Effector memory CD8-positive, alpha-beta T cell (primary cell): ENCODE measurements around the gene POLD2.

ENCODE experiments used
- ATAC-seq: fragments of 150-1000 bp; cut with Tn5 transposase; replicated peaks from 2 replicates; pipeline ENCODE4 v1.10.0; 2021; ENCODE audit warnings: mild to moderate bottlenecking, moderate library complexity
- DNase-seq, 3 experiments: peaks; one replicate each; pipeline ENCODE4 v3.0.0; 2021
- H3K27ac Mint-ChIP-seq, 2 donors: one replicate each; pipeline ENCODE4 v1.8.0; 2022; ENCODE audit warnings: mild to moderate bottlenecking in 2 of 2, mixed read lengths in 2 of 2, moderate library complexity in 2 of 2
- H3K27me3 Mint-ChIP-seq, 2 donors: one replicate each; pipeline ENCODE4 v1.8.0; 2022; ENCODE audit warnings: mixed read lengths in 2 of 2
- H3K36me3 Mint-ChIP-seq: one replicate; pipeline ENCODE4 v1.8.0; 2022; ENCODE audit warnings: mild to moderate bottlenecking, moderate library complexity, mixed read lengths; ENCODE audit not compliant: insufficient read depth
- H3K4me1 Mint-ChIP-seq, 2 donors: one replicate each; pipeline ENCODE4 v1.8.0; 2022; ENCODE audit warnings: low read depth in 2 of 2, mixed read lengths in 2 of 2
- H3K4me3 Mint-ChIP-seq, 2 donors: one replicate each; pipeline ENCODE4 v1.8.0; 2022; ENCODE audit warnings: mild to moderate bottlenecking in 2 of 2, mixed read lengths in 2 of 2, moderate library complexity in 2 of 2
- H3K9me3 Mint-ChIP-seq, 2 donors: one replicate each; pipeline ENCODE4 v1.8.0; 2022; ENCODE audit warnings: mixed read lengths in 2 of 2

The POLD2 gene

DNA sequence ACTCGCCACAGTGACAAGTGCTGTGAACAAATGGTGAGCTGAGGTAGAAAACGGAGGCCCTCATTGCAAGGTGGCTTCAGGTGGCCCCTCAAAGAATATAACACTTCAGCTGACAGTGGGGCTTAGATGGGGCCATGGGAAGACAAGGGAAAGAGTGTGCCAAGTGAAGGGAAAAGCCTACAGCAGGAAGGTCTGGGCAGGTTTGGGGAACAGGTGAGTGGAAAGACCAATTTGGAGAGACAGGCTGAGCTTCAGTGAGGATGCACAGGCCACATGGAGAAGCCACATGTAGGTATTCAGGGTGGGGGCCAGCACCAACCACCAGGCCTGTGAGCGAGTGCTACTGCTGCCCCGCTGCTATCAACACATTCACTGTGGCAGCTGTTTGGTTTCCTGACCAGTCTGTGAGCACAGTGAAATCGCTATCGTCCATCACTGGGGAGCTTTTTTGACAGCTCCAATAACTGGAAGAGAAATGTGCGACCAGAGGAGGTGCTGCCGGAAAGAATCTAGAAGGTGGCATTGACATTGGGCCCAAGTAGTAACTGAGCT, 3.4 kb downstream of the POLD2 start:
- ATAC-seq: no peak

DNA sequence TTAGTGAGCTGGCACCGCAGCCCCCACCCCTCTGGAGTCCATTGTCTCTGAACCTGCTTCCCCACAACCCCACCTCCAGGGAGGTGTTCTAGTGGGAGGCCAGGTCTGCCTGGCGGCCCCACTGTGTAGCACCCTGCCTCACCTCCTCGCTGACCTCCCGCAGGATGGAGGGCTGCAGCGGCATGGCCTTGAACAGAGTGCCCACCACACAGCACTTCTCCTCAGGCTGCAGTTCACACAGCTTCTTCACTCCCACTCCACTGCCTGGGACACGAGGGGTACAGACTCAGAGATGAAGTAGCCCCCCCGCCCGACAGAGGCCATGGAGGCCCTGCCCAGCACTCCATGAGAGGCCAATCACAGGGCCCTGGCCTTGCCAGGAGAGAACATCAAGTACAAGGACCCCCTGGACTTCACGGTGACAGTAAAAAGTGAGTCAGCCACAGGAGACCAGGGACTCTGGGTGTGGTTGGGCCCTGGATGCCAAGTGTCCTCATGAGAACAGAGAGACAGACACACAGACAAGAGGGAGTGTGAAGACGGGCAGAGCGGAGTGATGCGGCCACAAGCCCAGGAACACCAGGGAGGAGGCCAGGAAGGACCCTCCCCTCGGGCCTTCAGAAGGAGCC, 5.4 kb downstream of the POLD2 start:
- DNase-seq (no peak), ATAC-seq (no peak)
- peaks cover 10% of the 10 kb centered on the region in 2 donors for H3K4me1 Mint-ChIP-seq
- H3K4me3 Mint-ChIP-seq: no peak overlapping the region
- no peak overlapping the region for H3K27ac Mint-ChIP-seq
- H3K27me3 Mint-ChIP-seq: no peaks in the 10 kb centered on the region
- no peaks in the 10 kb centered on the region for H3K9me3 Mint-ChIP-seq
- H3K36me3 Mint-ChIP-seq: no peaks in the 10 kb centered on the region

More for the DNA sequence above, 3.4 kb downstream of the POLD2 start:
- no peaks in the 10 kb centered on the region for H3K9me3 Mint-ChIP-seq
- H3K27me3 Mint-ChIP-seq: no peaks in the 10 kb centered on the region
- H3K4me1 Mint-ChIP-seq: peaks cover 16 to 19% of the 10 kb centered on the region in 2 donors
- H3K27ac Mint-ChIP-seq: no peak overlapping the region
- peaks cover 15% of the 10 kb centered on the region for H3K36me3 Mint-ChIP-seq
- DNase-seq: no peak
- H3K4me3 Mint-ChIP-seq: no peak overlapping the region

DNA sequence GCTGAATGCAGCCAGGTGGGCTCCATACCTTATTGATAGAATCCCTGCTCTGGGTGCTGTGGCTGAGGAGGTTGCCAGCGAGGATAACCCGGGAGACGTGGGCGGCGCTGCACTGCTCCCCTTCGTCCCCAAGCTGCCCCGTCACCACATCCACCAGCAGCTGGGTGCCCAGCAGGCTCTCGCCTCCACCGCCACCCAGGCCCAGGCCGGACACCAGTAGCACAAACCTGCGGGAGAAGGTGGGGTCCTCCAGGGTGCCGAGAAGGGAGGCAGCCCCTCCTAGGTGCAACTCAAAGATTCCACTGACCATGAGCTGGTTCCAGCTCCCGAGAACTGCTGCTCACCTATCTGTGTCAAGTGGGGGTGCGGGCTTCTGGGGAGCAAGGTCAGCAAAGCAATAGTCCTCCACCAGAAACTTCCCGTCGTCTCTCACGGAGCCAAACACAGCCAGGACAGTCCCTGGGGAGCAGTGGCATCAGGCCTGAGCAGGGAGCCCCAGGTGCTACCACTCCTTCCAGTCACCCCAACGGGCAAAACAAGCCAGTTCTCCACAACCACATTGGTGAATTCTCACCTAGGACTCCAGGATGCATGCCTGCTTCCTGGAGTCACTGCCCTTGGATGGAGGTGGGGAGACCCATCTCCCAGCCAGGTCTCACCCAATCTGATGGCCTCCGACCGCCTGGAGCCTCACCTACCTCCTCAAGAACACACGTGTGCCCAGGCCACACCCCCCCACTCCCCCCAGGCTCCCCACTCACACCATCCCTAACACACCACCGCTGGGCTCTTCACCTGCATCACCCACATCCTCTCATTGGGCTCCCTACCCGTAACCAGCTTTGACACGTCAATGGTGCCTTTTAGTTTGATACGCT, 6.3 kb downstream of the POLD2 start:
- H3K36me3 Mint-ChIP-seq: no peaks in the 10 kb centered on the region
- no peaks in the 10 kb centered on the region for H3K9me3 Mint-ChIP-seq
- no peak overlapping the region for H3K27ac Mint-ChIP-seq
- no peak for ATAC-seq
- H3K4me1 Mint-ChIP-seq: peaks cover 5% of the 10 kb centered on the region in 2 donors
- no peaks in the 10 kb centered on the region for H3K27me3 Mint-ChIP-seq
- no peak overlapping the region for H3K4me3 Mint-ChIP-seq
- no peak for DNase-seq

DNA sequence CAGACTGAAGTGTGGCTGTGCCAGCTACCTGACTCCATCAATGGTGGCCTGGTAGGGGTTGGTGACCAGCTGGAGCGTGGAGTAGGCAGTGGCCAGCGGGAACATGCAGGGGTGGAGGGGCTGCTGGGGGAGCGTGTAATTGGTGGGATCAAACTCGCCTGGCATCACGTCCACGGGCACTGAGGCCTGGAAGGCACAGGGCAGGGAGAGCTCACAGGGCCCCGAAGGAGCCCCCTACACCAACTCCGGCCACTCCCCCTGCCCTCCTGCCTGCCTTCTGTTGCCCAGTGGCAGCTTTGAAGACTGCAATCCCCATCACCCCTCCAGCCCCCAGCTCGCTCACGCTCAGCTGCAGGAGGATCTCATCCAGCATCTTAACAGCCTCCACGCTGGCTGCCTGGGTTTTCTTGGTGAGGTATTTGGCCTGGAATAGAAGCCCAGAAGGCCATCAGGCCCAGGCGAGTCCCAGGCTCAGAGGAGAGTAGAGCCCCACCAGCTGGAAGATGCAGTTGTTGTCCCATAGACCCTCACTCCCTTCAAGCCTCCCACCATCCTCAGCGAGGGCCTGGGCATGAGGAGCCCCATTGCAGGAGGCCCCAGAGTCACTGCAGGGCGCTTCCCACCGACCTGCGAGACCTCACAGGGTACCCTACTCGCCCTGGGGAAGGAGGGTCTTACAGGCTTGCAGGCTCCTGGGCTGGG, 7.1 kb downstream of the POLD2 start:
- peaks cover 5% of the 10 kb centered on the region in 2 donors for H3K4me1 Mint-ChIP-seq
- no peaks in the 10 kb centered on the region for H3K27me3 Mint-ChIP-seq
- H3K9me3 Mint-ChIP-seq: no peaks in the 10 kb centered on the region
- ATAC-seq: no peak
- H3K27ac Mint-ChIP-seq: no peak overlapping the region
- H3K4me3 Mint-ChIP-seq: no peak overlapping the region
- DNase-seq: no peak
- no peaks in the 10 kb centered on the region for H3K36me3 Mint-ChIP-seq

DNA sequence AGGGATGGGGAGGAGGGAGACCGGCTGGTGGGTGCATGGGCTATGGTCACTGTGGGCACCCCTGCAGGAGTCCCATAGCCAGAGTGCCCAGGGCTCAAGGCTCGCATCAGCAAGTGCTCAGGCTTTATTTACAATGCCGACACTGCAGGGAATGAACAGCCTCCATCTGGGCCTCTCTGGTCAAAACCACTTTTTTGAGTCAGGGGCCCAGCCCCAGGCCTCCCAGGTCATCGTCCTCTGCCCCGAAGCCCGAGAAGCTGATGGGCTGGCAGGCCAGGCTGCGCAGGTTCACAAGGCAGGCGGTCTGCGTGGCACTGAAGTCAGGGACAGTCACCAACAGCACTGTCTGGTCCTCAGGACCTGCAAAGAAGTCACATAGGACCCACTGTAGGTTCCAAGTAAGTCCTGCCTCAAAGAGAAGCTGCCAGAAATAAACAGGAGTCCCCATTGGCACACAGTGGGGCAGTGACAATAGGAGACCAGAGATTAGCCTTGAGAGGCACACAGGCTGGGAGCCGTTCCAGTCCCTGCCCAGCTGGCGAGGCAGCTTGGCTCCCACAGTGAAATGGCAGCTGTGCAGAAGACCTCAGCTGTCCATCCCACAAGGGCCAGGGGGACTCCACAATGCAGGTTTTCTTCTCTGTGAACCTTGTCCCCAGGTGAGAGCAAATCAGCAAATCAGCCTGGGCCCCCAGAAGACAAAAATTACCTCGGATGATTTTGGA, 8.6 kb downstream of the POLD2 start:
- ATAC-seq (no peak), DNase-seq (no peak)
- H3K9me3 Mint-ChIP-seq: no peaks in the 10 kb centered on the region
- H3K27ac Mint-ChIP-seq: no peak overlapping the region
- H3K4me1 Mint-ChIP-seq: peaks cover under 1 to 5% of the 10 kb centered on the region in 2 donors
- no peak overlapping the region for H3K4me3 Mint-ChIP-seq
- no peaks in the 10 kb centered on the region for H3K36me3 Mint-ChIP-seq
- no peaks in the 10 kb centered on the region for H3K27me3 Mint-ChIP-seq

DNA sequence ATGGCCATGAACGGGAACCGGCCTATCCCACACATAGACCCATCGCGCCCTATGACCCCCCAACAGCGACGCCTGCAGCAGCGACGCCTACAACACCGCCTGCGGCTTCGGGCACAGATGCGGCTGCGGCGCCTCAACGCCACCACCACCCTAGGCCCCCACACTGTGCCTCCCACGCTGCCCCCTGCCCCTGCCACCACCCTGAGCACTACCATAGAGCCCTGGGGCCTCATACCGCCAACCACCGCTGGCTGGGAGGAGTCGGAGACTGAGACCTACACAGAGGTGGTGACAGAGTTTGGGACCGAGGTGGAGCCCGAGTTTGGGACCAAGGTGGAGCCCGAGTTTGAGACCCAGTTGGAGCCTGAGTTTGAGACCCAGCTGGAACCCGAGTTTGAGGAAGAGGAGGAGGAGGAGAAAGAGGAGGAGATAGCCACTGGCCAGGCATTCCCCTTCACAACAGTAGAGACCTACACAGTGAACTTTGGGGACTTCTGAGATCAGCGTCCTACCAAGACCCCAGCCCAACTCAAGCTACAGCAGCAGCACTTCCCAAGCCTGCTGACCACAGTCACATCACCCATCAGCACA, 9.5 kb downstream of the POLD2 start:
- Mint-ChIP-seq H3K27me3 (peaks cover 0 to 1% of the 10 kb centered on the region in 2 donors), H3K9me3 (no peaks in the 10 kb centered on the region), H3K4me3 (no peak overlapping the region), H3K36me3 (no peaks in the 10 kb centered on the region), H3K4me1 (peaks cover 0 to 5% of the 10 kb centered on the region in 2 donors), H3K27ac (peak overlapping the region in 1 of 2 donors; percentile 11)
- no peak for ATAC-seq
- DNase-seq: no peak

DNA sequence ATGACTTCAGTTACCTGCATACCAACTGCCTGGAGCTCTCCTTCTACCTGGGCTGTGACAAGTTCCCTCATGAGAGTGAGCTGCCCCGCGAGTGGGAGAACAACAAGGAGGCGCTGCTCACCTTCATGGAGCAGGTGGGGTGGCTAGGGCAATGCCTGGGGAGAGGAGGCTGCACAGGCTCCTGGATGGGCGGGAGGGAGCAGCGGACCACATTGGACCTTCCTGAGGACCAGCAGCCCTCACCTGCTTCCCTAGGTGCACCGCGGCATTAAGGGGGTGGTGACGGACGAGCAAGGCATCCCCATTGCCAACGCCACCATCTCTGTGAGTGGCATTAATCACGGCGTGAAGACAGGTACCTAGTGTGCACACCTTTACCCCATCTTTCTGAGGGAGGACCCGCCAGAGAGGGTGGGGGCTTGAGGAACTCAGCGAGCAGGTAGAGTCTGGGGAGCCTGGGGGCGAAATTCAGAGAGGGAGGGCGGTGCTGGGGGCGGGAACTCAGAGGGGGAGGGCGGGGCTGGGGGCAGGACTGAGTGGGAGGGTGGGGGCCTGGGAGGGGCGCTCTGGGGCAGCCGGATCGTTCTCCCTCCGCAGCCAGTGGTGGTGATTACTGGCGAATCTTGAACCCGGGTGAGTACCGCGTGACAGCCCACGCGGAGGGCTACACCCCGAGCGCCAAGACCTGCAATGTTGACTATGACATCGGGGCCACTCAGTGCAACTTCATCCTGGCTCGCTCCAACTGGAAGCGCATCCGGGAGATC, 10.2 kb downstream of the POLD2 start:
- peaks cover 0 to 4% of the 10 kb centered on the region in 2 donors for H3K4me1 Mint-ChIP-seq
- no peaks in the 10 kb centered on the region for H3K36me3 Mint-ChIP-seq
- H3K9me3 Mint-ChIP-seq: no peaks in the 10 kb centered on the region
- H3K27me3 Mint-ChIP-seq: peaks cover 0 to 8% of the 10 kb centered on the region in 2 donors
- no peak for ATAC-seq
- no peak overlapping the region for H3K27ac Mint-ChIP-seq
- DNase-seq: no peak
- no peak overlapping the region for H3K4me3 Mint-ChIP-seq

DNA sequence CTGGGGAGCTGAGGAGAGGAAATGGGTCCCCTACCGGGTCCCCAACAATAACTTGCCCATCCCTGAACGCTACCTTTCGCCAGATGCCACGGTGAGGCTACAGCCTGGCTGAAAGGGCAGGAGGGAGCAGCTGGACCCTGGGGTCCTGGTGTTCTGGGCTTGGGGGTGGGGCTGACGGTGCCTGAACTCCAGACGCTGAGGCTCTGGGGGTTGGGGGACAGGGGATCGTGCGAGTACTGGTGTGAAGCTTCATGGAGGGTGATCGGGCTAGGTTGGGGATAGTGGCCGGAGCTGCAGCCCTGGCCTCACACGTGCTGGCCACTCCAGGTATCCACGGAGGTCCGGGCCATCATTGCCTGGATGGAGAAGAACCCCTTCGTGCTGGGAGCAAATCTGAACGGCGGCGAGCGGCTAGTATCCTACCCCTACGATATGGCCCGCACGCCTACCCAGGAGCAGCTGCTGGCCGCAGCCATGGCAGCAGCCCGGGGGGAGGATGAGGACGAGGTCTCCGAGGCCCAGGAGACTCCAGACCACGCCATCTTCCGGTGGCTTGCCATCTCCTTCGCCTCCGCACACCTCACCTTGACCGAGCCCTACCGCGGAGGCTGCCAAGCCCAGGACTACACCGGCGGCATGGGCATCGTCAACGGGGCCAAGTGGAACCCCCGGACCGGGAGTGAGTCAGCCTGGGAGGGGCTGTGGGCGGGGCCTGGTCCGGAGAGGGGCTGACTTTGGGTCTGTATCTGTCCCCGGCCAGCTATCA, 10.9 kb downstream of the POLD2 start:
- Mint-ChIP-seq H3K9me3 (no peaks in the 10 kb centered on the region), H3K4me3 (no peak overlapping the region)
- DNase-seq: no peak

DNA sequence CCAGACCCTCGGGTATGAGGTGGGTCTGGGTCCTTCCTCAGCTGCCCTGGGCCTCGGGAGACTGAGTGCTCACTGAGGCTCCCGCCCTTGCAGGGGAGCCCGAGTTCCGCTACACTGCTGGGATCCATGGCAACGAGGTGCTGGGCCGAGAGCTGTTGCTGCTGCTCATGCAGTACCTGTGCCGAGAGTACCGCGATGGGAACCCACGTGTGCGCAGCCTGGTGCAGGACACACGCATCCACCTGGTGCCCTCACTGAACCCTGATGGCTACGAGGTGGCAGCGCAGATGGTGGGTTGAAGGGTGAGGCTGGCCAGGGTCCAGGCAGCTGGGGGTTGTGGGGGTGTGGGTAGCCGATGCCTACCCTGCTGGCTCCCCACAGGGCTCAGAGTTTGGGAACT, 11.6 kb downstream of the POLD2 start:
- Mint-ChIP-seq H3K4me1 (no peaks in the 10 kb centered on the region), H3K9me3 (no peaks in the 10 kb centered on the region), H3K36me3 (no peaks in the 10 kb centered on the region), H3K27ac (no peak overlapping the region), H3K4me3 (no peak overlapping the region), H3K27me3 (peaks cover 0 to 21% of the 10 kb centered on the region in 2 donors)
- ATAC-seq (no peak), DNase-seq (no peak)

More for the DNA sequence above, 10.9 kb downstream of the POLD2 start:
- ATAC-seq: no peak
- Mint-ChIP-seq H3K27ac (no peak overlapping the region), H3K36me3 (no peaks in the 10 kb centered on the region), H3K27me3 (peaks cover 0 to 16% of the 10 kb centered on the region in 2 donors), H3K4me1 (no peaks in the 10 kb centered on the region)

DNA sequence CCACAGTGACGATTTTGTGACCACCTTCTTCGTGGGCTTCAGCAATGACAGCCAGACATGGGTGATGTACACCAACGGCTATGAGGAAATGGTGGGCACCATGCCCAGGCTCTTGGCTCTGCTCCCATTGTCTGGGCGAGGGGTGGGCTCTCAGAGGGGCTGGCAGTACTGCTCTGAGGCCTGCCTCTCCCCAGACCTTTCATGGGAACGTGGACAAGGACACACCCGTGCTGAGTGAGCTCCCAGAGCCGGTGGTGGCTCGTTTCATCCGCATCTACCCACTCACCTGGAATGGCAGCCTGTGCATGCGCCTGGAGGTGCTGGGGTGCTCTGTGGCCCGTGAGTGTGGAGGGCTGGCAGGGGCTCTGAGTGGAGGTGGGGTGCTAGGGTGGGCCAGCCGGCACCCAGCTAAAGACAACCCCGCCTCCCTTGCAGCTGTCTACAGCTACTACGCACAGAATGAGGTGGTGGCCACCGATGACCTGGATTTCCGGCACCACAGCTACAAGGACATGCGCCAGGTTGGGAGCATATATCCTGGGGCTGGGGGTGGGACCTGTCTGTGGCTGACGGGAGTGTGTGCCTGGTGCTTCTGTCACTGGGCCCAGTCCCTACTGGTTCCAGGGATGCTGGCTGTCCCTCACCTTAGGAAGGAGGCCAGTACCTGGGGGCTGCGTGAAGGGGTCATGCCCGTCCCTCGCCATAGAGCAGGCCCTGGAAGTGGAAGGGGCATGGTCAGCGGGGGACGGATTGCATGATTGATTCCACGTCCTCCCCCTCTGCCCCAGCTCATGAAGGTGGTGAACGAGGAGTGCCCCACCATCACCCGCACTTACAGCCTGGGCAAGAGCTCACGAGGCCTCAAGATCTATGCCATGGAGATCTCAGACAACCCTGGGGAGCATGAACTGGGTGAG, 12.4 kb downstream of the POLD2 start:
- H3K9me3 Mint-ChIP-seq: no peaks in the 10 kb centered on the region
- no peak for ATAC-seq
- no peak for DNase-seq
- no peak overlapping the region for H3K4me3 Mint-ChIP-seq
- H3K36me3 Mint-ChIP-seq: no peaks in the 10 kb centered on the region
- no peak overlapping the region for H3K27ac Mint-ChIP-seq
- no peaks in the 10 kb centered on the region for H3K4me1 Mint-ChIP-seq
- peaks cover 5 to 28% of the 10 kb centered on the region in 2 donors for H3K27me3 Mint-ChIP-seq

DNA sequence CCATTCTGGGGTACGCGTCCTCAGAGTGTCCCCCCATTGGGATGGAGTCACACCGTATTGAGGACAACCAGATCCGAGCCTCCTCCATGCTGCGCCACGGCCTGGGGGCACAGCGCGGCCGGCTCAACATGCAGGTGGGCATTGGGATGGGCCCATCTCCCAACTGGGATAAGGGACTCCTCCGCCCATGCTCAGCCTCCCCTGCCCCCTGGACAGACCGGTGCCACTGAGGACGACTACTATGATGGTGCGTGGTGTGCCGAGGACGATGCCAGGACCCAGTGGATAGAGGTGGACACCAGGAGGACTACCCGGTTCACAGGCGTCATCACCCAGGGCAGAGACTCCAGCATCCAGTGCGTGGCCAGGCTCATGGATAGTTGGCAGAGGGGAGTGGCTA, 13.4 kb downstream of the POLD2 start:
- no peaks in the 10 kb centered on the region for H3K9me3 Mint-ChIP-seq
- DNase-seq: no peak
- no peak overlapping the region for H3K27ac Mint-ChIP-seq
- no peaks in the 10 kb centered on the region for H3K36me3 Mint-ChIP-seq
- no peak for ATAC-seq
- H3K4me3 Mint-ChIP-seq: no peak overlapping the region
- H3K27me3 Mint-ChIP-seq: peaks cover 15 to 38% of the 10 kb centered on the region in 2 donors
- H3K4me1 Mint-ChIP-seq: peaks cover 0 to 2% of the 10 kb centered on the region in 2 donors
